Ramos (cell line): ENCODE data around the gene AHSG.

Source experiments
- in situ Hi-C: fragments of 300-500 bp; cut with MboI; formaldehyde crosslinking; loops from one replicate; pipeline ENCODE4 v1.14.3; 2022; ENCODE audit warnings: low sequenced_read_pairs; ENCODE audit not compliant: unreplicated experiment

Gene AHSG

GRCh38 chr3:186669378-186670084, 56.7 kb downstream of the AHSG start:
- in situ Hi-C loops: no loop called here

- in situ Hi-C loops: no loop called here
Observed at GRCh38 chr3:186670155-186670554, 57.3 kb downstream of the AHSG start.
